Ovary (tissue), 3 donors: ENCODE measurements around the gene PPP2R5A.

Experiments used
- POLR2A ChIP-seq: fragments of 450-650 bp; IDR thresholded peaks from one replicate; pipeline ENCODE4 v1.6.1; 2017; ENCODE audit warnings: antibody characterized with exemption, mild to moderate bottlenecking, moderate library complexity
- TF ChIP-seq, protein P1 (sequence below), 3 donors: fragments of 450-650 bp in 2 of 3; fragments of 200-600 bp in 1 of 3; IDR thresholded peaks; one replicate each; pipeline versions ENCODE4 v1.5.1 to v1.8.0; 2016 to 2022; ENCODE audit warnings: antibody characterized with exemption in 3 of 3, mild to moderate bottlenecking in 1 of 3
- donor health status: DM: no; HTN: no; CAD: no.

GRCh38 chr1:212310383-212310782, 25.2 kb downstream of the PPP2R5A start:
- TF ChIP-seq, protein P1, sequence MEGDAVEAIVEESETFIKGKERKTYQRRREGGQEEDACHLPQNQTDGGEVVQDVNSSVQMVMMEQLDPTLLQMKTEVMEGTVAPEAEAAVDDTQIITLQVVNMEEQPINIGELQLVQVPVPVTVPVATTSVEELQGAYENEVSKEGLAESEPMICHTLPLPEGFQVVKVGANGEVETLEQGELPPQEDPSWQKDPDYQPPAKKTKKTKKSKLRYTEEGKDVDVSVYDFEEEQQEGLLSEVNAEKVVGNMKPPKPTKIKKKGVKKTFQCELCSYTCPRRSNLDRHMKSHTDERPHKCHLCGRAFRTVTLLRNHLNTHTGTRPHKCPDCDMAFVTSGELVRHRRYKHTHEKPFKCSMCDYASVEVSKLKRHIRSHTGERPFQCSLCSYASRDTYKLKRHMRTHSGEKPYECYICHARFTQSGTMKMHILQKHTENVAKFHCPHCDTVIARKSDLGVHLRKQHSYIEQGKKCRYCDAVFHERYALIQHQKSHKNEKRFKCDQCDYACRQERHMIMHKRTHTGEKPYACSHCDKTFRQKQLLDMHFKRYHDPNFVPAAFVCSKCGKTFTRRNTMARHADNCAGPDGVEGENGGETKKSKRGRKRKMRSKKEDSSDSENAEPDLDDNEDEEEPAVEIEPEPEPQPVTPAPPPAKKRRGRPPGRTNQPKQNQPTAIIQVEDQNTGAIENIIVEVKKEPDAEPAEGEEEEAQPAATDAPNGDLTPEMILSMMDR (IDR thresholded peaks at IDR 0.05) = no peak
- no peak for TF ChIP-seq POLR2A
